ENCODE data around the gene DKKL1.

DKKL1 gene

GRCh38 chr19:49338023-49338677 is 25.5 kb upstream of the DKKL1 start:
- no peak for DNase-seq (ENCODE audit: low read depth in 2 of 2)

- DNase-seq (ENCODE audit: low read depth in 2 of 2): no peak
These were observed 24.9 kb upstream of the DKKL1 start for GRCh38 chr19:49338691-49339300.

GRCh38 chr19:49339301-49340068 is 24.2 kb upstream of the DKKL1 start:
- no peak for DNase-seq (ENCODE audit: low read depth in 2 of 2)

GRCh38 chr19:49340069-49340864 is 23.4 kb upstream of the DKKL1 start:
- no peak for DNase-seq (ENCODE audit: low read depth in 2 of 2)

GRCh38 chr19:49340865-49341718 is 22.6 kb upstream of the DKKL1 start:
- DNase-seq (ENCODE audit: low read depth in 2 of 2): no peak

GRCh38 chr19:49342291-49342721 is 21.4 kb upstream of the DKKL1 start:
- no peak for DNase-seq (ENCODE audit: low read depth in 2 of 2)

- no peak for DNase-seq (ENCODE audit: low read depth in 2 of 2)
These were observed 20.6 kb upstream of the DKKL1 start for GRCh38 chr19:49343123-49343522.

- DNase-seq (ENCODE audit: low read depth in 2 of 2): no peak
These were observed 18.9 kb upstream of the DKKL1 start for GRCh38 chr19:49344505-49345423.

GRCh38 chr19:49347191-49347590 is 16.5 kb upstream of the DKKL1 start:
- no peak for DNase-seq (ENCODE audit: low read depth in 2 of 2)

- DNase-seq (ENCODE audit: low read depth in 2 of 2): no peak
These were observed 15.8 kb upstream of the DKKL1 start for GRCh38 chr19:49347835-49348234.

- DNase-seq (ENCODE audit: low read depth in 2 of 2): no peak
These were observed 15.1 kb upstream of the DKKL1 start for GRCh38 chr19:49348305-49349189.

GRCh38 chr19:49349567-49349966 is 14.1 kb upstream of the DKKL1 start:
- DNase-seq (ENCODE audit: low read depth in 2 of 2): no peak

- DNase-seq (ENCODE audit: low read depth in 2 of 2): no peak
These were observed 7.7 kb upstream of the DKKL1 start for GRCh38 chr19:49355909-49356353.

GRCh38 chr19:49356382-49356781 is 7.3 kb upstream of the DKKL1 start:
- DNase-seq (ENCODE audit: low read depth in 2 of 2): no peak

- no peak for DNase-seq (ENCODE audit: low read depth in 2 of 2)
These were observed 6.5 kb upstream of the DKKL1 start for GRCh38 chr19:49357186-49357585.

- DNase-seq (ENCODE audit: low read depth in 2 of 2): no peak
These were observed 3.5 kb upstream of the DKKL1 start for GRCh38 chr19:49359851-49360820.

GRCh38 chr19:49361438-49362047 is 2.1 kb upstream of the DKKL1 start:
- DNase-seq (ENCODE audit: low read depth in 2 of 2): no peak
